Stimulated activated naive CD8-positive, alpha-beta T cell treated with anti-CD3 and anti-CD28 coated beads, Interleukin-15, amount 100 ng/mL, for 72 hours (primary cell): ENCODE results near the gene DGKB.

Source experiments
- ATAC-seq: fragments of 150-1000 bp; cut with Tn5 transposase; 2 replicates; pipeline ENCODE4 v1.10.0; 2021; ENCODE audit warnings: mild to moderate bottlenecking, moderate library complexity
- DNase-seq, 2 donors: peaks; one replicate each; pipeline ENCODE4 v3.0.0; 2021 to 2022
- H3K27ac Mint-ChIP-seq, 2 donors: one replicate each; pipeline ENCODE4 v1.8.0; 2022; ENCODE audit warnings: mild to moderate bottlenecking in 2 of 2, mixed read lengths in 2 of 2, moderate library complexity in 2 of 2
- H3K27me3 Mint-ChIP-seq: one replicate; pipeline ENCODE4 v1.8.0; 2022; ENCODE audit warnings: mixed read lengths
- H3K4me1 Mint-ChIP-seq: one replicate; pipeline ENCODE4 v1.8.0; 2022; ENCODE audit warnings: mild to moderate bottlenecking, mixed read lengths
- H3K4me3 Mint-ChIP-seq, 2 donors: one replicate each; pipeline ENCODE4 v1.8.0; 2022; ENCODE audit warnings: mild to moderate bottlenecking in 2 of 2, mixed read lengths in 2 of 2, moderate library complexity in 1 of 2
- H3K9me3 Mint-ChIP-seq, 2 donors: one replicate each; pipeline ENCODE4 v1.8.0; 2022; ENCODE audit warnings: mixed read lengths in 2 of 2

DGKB gene

GRCh38 chr7:14199336-14199735 is 703.2 kb downstream of the DGKB start:
- DNase-seq (no peak), ATAC-seq (no peak)
- Mint-ChIP-seq H3K4me1 (no peaks in the 10 kb centered on the region), H3K9me3 (peaks cover 0 to 5% of the 10 kb centered on the region in 2 donors), H3K4me3 (no peak overlapping the region), H3K27me3 (no peaks in the 10 kb centered on the region), H3K27ac (no peak overlapping the region)

- H3K4me1 Mint-ChIP-seq = no peaks in the 10 kb centered on the region
- DNase-seq (no peak), ATAC-seq (no peak)
- no peaks in the 10 kb centered on the region for H3K27me3 Mint-ChIP-seq
- no peak overlapping the region for H3K27ac Mint-ChIP-seq
- no peak overlapping the region for H3K4me3 Mint-ChIP-seq
- H3K9me3 Mint-ChIP-seq = peaks cover 0 to 5% of the 10 kb centered on the region in 2 donors
Observed at GRCh38 chr7:14197280-14197679, 705.3 kb downstream of the DGKB start.

GRCh38 chr7:14196555-14196954 is 706.0 kb downstream of the DGKB start:
- ATAC-seq (no peak), DNase-seq (no peak)
- peaks cover 4 to 5% of the 10 kb centered on the region in 2 donors for H3K9me3 Mint-ChIP-seq
- H3K4me1 Mint-ChIP-seq = no peaks in the 10 kb centered on the region
- H3K27ac Mint-ChIP-seq = no peak overlapping the region
- H3K4me3 Mint-ChIP-seq = no peak overlapping the region
- no peaks in the 10 kb centered on the region for H3K27me3 Mint-ChIP-seq

GRCh38 chr7:14195871-14196270 is 706.7 kb downstream of the DGKB start:
- no peaks in the 10 kb centered on the region for H3K27me3 Mint-ChIP-seq
- ATAC-seq (no peak), DNase-seq (no peak)
- H3K4me1 Mint-ChIP-seq = no peaks in the 10 kb centered on the region
- no peak overlapping the region for H3K27ac Mint-ChIP-seq
- H3K9me3 Mint-ChIP-seq = peaks cover 5 to 7% of the 10 kb centered on the region in 2 donors
- no peak overlapping the region for H3K4me3 Mint-ChIP-seq

- Mint-ChIP-seq H3K27me3 (no peaks in the 10 kb centered on the region), H3K4me1 (no peaks in the 10 kb centered on the region), H3K4me3 (no peak overlapping the region), H3K27ac (no peak overlapping the region), H3K9me3 (peaks cover 0 to 7% of the 10 kb centered on the region in 2 donors)
- DNase-seq (no peak), ATAC-seq (no peak)
Observed at GRCh38 chr7:14195079-14195478, 707.5 kb downstream of the DGKB start.

GRCh38 chr7:14191686-14192098 is 710.9 kb downstream of the DGKB start:
- no peak overlapping the region for H3K4me3 Mint-ChIP-seq

GRCh38 chr7:14184292-14184864 is 718.2 kb downstream of the DGKB start:
- no peak overlapping the region for H3K27ac Mint-ChIP-seq
- DNase-seq = no peak
- no peak for ATAC-seq
- H3K27me3 Mint-ChIP-seq = no peaks in the 10 kb centered on the region
- H3K4me3 Mint-ChIP-seq = no peak overlapping the region
- H3K4me1 Mint-ChIP-seq = no peaks in the 10 kb centered on the region
- H3K9me3 Mint-ChIP-seq = peaks cover 13 to 16% of the 10 kb centered on the region in 2 donors

More at GRCh38 chr7:14191686-14192098, 710.9 kb downstream of the DGKB start:
- ATAC-seq (no peak), DNase-seq (no peak)
- no peaks in the 10 kb centered on the region for H3K27me3 Mint-ChIP-seq
- H3K27ac Mint-ChIP-seq = no peak overlapping the region
- no peaks in the 10 kb centered on the region for H3K4me1 Mint-ChIP-seq
- H3K9me3 Mint-ChIP-seq = peaks cover 6 to 22% of the 10 kb centered on the region in 2 donors

- DNase-seq (no peak), ATAC-seq (no peak)
- Mint-ChIP-seq H3K27ac (no peak overlapping the region), H3K4me3 (no peak overlapping the region), H3K27me3 (no peaks in the 10 kb centered on the region), H3K4me1 (no peaks in the 10 kb centered on the region), H3K9me3 (no peaks in the 10 kb centered on the region)
Observed at GRCh38 chr7:14179781-14180180, 722.8 kb downstream of the DGKB start.

GRCh38 chr7:14177876-14178275 is 724.7 kb downstream of the DGKB start:
- Mint-ChIP-seq H3K27me3 (no peaks in the 10 kb centered on the region), H3K4me1 (no peaks in the 10 kb centered on the region), H3K4me3 (no peak overlapping the region), H3K9me3 (peaks cover 0 to 5% of the 10 kb centered on the region in 2 donors), H3K27ac (no peak overlapping the region)
- ATAC-seq (no peak), DNase-seq (no peak)

- Mint-ChIP-seq H3K4me1 (no peaks in the 10 kb centered on the region), H3K27ac (no peak overlapping the region), H3K9me3 (peaks cover 15 to 18% of the 10 kb centered on the region in 2 donors), H3K4me3 (no peak overlapping the region), H3K27me3 (no peaks in the 10 kb centered on the region)
- ATAC-seq (no peak), DNase-seq (no peak)
Observed at GRCh38 chr7:14170872-14171271, 731.7 kb downstream of the DGKB start.

- Mint-ChIP-seq H3K27ac (no peak overlapping the region), H3K27me3 (no peaks in the 10 kb centered on the region), H3K9me3 (peaks cover 11 to 29% of the 10 kb centered on the region in 2 donors), H3K4me1 (no peaks in the 10 kb centered on the region), H3K4me3 (no peak overlapping the region)
- ATAC-seq = no peak
- DNase-seq = no peak
Observed at GRCh38 chr7:14158111-14158510, 744.4 kb downstream of the DGKB start.

- Mint-ChIP-seq H3K4me3 (no peak overlapping the region), H3K4me1 (no peaks in the 10 kb centered on the region), H3K9me3 (peaks cover 11 to 29% of the 10 kb centered on the region in 2 donors), H3K27ac (no peak overlapping the region), H3K27me3 (no peaks in the 10 kb centered on the region)
- no peak for DNase-seq
- no peak for ATAC-seq
Observed at GRCh38 chr7:14156436-14156835, 746.1 kb downstream of the DGKB start.

GRCh38 chr7:14148974-14149373 is 753.6 kb downstream of the DGKB start:
- DNase-seq (no peak), ATAC-seq (no peak)
- H3K9me3 Mint-ChIP-seq = no peaks in the 10 kb centered on the region
- no peak overlapping the region for H3K4me3 Mint-ChIP-seq
- no peaks in the 10 kb centered on the region for H3K27me3 Mint-ChIP-seq
- H3K27ac Mint-ChIP-seq = no peak overlapping the region
- no peaks in the 10 kb centered on the region for H3K4me1 Mint-ChIP-seq

- H3K9me3 Mint-ChIP-seq = no peaks in the 10 kb centered on the region
Observed at GRCh38 chr7:14147532-14147931, 755.0 kb downstream of the DGKB start.

GRCh38 chr7:14144538-14144937 is 758.0 kb downstream of the DGKB start:
- no peak overlapping the region for H3K27ac Mint-ChIP-seq
- H3K4me3 Mint-ChIP-seq = no peak overlapping the region
- no peaks in the 10 kb centered on the region for H3K27me3 Mint-ChIP-seq
- H3K4me1 Mint-ChIP-seq = no peaks in the 10 kb centered on the region
- no peak for DNase-seq
- ATAC-seq = no peak
- H3K9me3 Mint-ChIP-seq = no peaks in the 10 kb centered on the region

More at GRCh38 chr7:14147532-14147931, 755.0 kb downstream of the DGKB start:
- H3K4me1 Mint-ChIP-seq = no peaks in the 10 kb centered on the region
- DNase-seq = no peak
- H3K4me3 Mint-ChIP-seq = no peak overlapping the region
- no peaks in the 10 kb centered on the region for H3K27me3 Mint-ChIP-seq
- ATAC-seq = no peak
- no peak overlapping the region for H3K27ac Mint-ChIP-seq

GRCh38 chr7:14144109-14144508 is 758.4 kb downstream of the DGKB start:
- no peak for ATAC-seq
- Mint-ChIP-seq H3K4me3 (no peak overlapping the region), H3K4me1 (no peaks in the 10 kb centered on the region), H3K9me3 (no peaks in the 10 kb centered on the region), H3K27me3 (no peaks in the 10 kb centered on the region), H3K27ac (no peak overlapping the region)
- no peak for DNase-seq

- ATAC-seq = no peak
- no peak overlapping the region for H3K27ac Mint-ChIP-seq
- H3K27me3 Mint-ChIP-seq = no peaks in the 10 kb centered on the region
- H3K4me3 Mint-ChIP-seq = no peak overlapping the region
- no peaks in the 10 kb centered on the region for H3K9me3 Mint-ChIP-seq
- DNase-seq = no peak
- no peaks in the 10 kb centered on the region for H3K4me1 Mint-ChIP-seq
Observed at GRCh38 chr7:14137676-14138075, 764.9 kb downstream of the DGKB start.
